HepG2 (cell line): Measurements from ENCODE around the gene SETD1B. TPM values are rescaled to one million over a fixed set of nuclear protein-coding genes. Genes with fewer than 3 reads are reported as not detected.

Source experiments
- ATAC-seq: fragments of 200-7000 bp; cut with Tn5 transposase; 3 replicates; pipeline ENCODE4 v1.9.1; 2020; ENCODE audit warnings: mild to moderate bottlenecking, moderate library complexity
- BruUV-seq: library from RNA; stranded (reverse); fragments of 400-500 nt; replicated peaks from 2 replicates; lab custom pipeline; 2021; lab: Mats Ljungman, UMichigan
- CTCF ChIA-PET: fragments of 300-600 bp; formaldehyde crosslinking; extraction: SDS; loops from one replicate; lab custom pipeline; 2021; ENCODE audit warnings: low total read pairs, inconsistent platforms, low intra/inter-chr PET ratio; lab: Yijun Ruan, JAX
- POLR2A ChIA-PET: fragments of 350-600 bp; sonication (Branson Sonifier 250); formaldehyde crosslinking; loops from one replicate; lab custom pipeline; 2020; ENCODE audit warnings: antibody characterized with exemption, inconsistent platforms; lab: Yijun Ruan, JAX
- DNase-seq: peaks from one replicate; pipeline ENCODE4 v3.0.0-alpha.2; 2015; ENCODE audit warnings: low spot score
- FAIRE-seq: peaks from 3 replicates; lab custom pipeline; 2011; peaks lifted over from hg19 to GRCh38; lab: Jason Lieb, UNC
- H2AFZ ChIP-seq: one replicate; pipeline ENCODE4 v1.6.1; 2011; ENCODE audit warnings: low read length, inconsistent platforms
- H3K27ac ChIP-seq: fragments of 300-600 bp; 3 replicates; pipeline ENCODE4 v1.8.0; 2011; ENCODE audit warnings: mixed run types, mild to moderate bottlenecking, mixed read lengths, low read length, inconsistent platforms; ENCODE audit not compliant: insufficient read depth; ENCODE audit errors: extremely low read length
- H3K27me3 ChIP-seq, 2 experiments: fragments of 200-600 bp in 1 of 2; 2 replicates in 1 of 2; 3 replicates in 1 of 2; pipeline versions ENCODE4 v1.6.0 to v1.8.0; 2011; ENCODE audit warnings: low read length in 2 of 2, mild to moderate bottlenecking in 2 of 2, moderate library complexity in 2 of 2, inconsistent platforms in 1 of 2; ENCODE audit not compliant: insufficient read depth in 2 of 2, control insufficient read depth in 1 of 2
- H3K36me3 ChIP-seq, 2 experiments: fragments of 200-600 bp in 1 of 2; replicated peaks in 1 of 2; 2 replicates in 1 of 2; 3 replicates in 1 of 2; pipeline versions ENCODE4 v1.5.1 to v1.8.0; 2011; ENCODE audit warnings: low read length in 2 of 2, inconsistent platforms in 1 of 2; ENCODE audit not compliant: insufficient read depth in 2 of 2, control insufficient read depth in 1 of 2
- H3K4me1 ChIP-seq: 2 replicates; pipeline ENCODE4 v1.5.1; 2012; ENCODE audit warnings: low read length, inconsistent platforms; ENCODE audit not compliant: insufficient read depth
- H3K4me2 ChIP-seq: 2 replicates; pipeline ENCODE4 v1.6.0; 2011; ENCODE audit warnings: low read depth, low read length, inconsistent platforms
- H3K4me3 ChIP-seq, 3 experiments: fragments of 200-600 bp in 1 of 3; sonication (generic), shearing (Covaris generic) in 1 of 3; replicated peaks in 1 of 3; 2 replicates each; pipeline ENCODE4 v1.5.1; 2011 to 2016; ENCODE audit warnings: low read length in 3 of 3, inconsistent platforms in 2 of 3, low read depth in 2 of 3, mild to moderate bottlenecking in 2 of 3, control low read depth in 1 of 3, mixed read lengths in 1 of 3; ENCODE audit not compliant: insufficient read depth in 1 of 3
- H3K79me2 ChIP-seq: one replicate; pipeline ENCODE4 v1.6.1; 2011; ENCODE audit warnings: low read length, inconsistent platforms; ENCODE audit not compliant: insufficient read depth
- H3K9ac ChIP-seq: 2 replicates; pipeline ENCODE4 v1.6.0; 2011; ENCODE audit warnings: mild to moderate bottlenecking, low read depth, low read length, inconsistent platforms; ENCODE audit not compliant: insufficient read depth
- H3K9me3 ChIP-seq: 2 replicates; pipeline ENCODE4 v1.5.1; 2012; ENCODE audit warnings: mild to moderate bottlenecking, low read length
- H4K20me1 ChIP-seq: 2 replicates; pipeline ENCODE4 v1.6.0; 2011; ENCODE audit warnings: inconsistent platforms, mild to moderate bottlenecking, low read length, moderate library complexity; ENCODE audit not compliant: insufficient read depth
- AGO2 ChIP-seq: fragments of 200-400 bp; formaldehyde crosslinking; optimal IDR thresholded peaks from 2 replicates; pipeline ENCODE3; 2017; ENCODE audit warnings: mild to moderate bottlenecking, low read depth, low read length, moderate library complexity
- GMEB1 ChIP-seq: sonication (generic); formaldehyde crosslinking; IDR thresholded peaks from 2 replicates; pipeline ENCODE4 v1.5.1; 2020; ENCODE audit warnings: missing genetic modification reagents, mild to moderate bottlenecking, borderline replicate concordance
- GPBP1L1 ChIP-seq: sonication (generic); formaldehyde crosslinking; IDR thresholded peaks from 2 replicates; pipeline ENCODE4 v1.5.0; 2020; ENCODE audit warnings: mild to moderate bottlenecking, missing genetic modification reagents
- HMG20B ChIP-seq: conservative IDR thresholded peaks from 2 replicates; pipeline ENCODE4 v1.6.1; 2016; ENCODE audit warnings: missing genetic modification reagents, missing compliant biosample characterization
- HNRNPK ChIP-seq: fragments of 200-400 bp; formaldehyde crosslinking; IDR thresholded peaks from 2 replicates; pipeline ENCODE4 v1.6.1; 2018; ENCODE audit warnings: low read length, low read depth, moderate library complexity, mild to moderate bottlenecking; ENCODE audit not compliant: poor library complexity, severe bottlenecking
- MLLT10 ChIP-seq: sonication (generic); formaldehyde crosslinking; IDR thresholded peaks from 2 replicates; pipeline ENCODE4 v1.4.0; 2020; ENCODE audit warnings: missing genetic modification reagents
- RBFOX2 ChIP-seq: fragments of 200-400 bp; formaldehyde crosslinking; IDR thresholded peaks from 2 replicates; pipeline ENCODE4 v1.6.1; 2017; ENCODE audit warnings: low read depth, mild to moderate bottlenecking, low read length
- TFE3 ChIP-seq: IDR thresholded peaks from 2 replicates; pipeline ENCODE4 v1.6.1; 2016
- ZBTB34 ChIP-seq: sonication (generic); formaldehyde crosslinking; IDR thresholded peaks from 2 replicates; pipeline ENCODE4 v1.8.0; 2022; ENCODE audit warnings: mild to moderate bottlenecking, missing genetic modification reagents
- ZNF12 ChIP-seq: sonication (generic); formaldehyde crosslinking; IDR thresholded peaks from 2 replicates; pipeline ENCODE4 v1.5.0; 2020; ENCODE audit warnings: missing genetic modification reagents
- ZNF550 ChIP-seq: sonication (generic); formaldehyde crosslinking; IDR thresholded peaks from 2 replicates; pipeline ENCODE4 v1.4.0; 2020; ENCODE audit warnings: mild to moderate bottlenecking, missing genetic modification reagents, borderline replicate concordance
- ZNF572 ChIP-seq: sonication (generic); formaldehyde crosslinking; IDR thresholded peaks from 2 replicates; pipeline ENCODE4 v1.5.1; 2020; ENCODE audit warnings: mild to moderate bottlenecking, missing genetic modification reagents
- ZNF576 ChIP-seq: sonication (generic); formaldehyde crosslinking; IDR thresholded peaks from 2 replicates; pipeline ENCODE4 v1.4.0; 2020; ENCODE audit warnings: mild to moderate bottlenecking, missing genetic modification reagents
- WGBS: methylation state at CpG from one replicate; pipeline ENCODE4 v1.1.6; 2017; ENCODE audit warnings: low lambda C conversion rate; 5-methylcytosine and 5-hydroxymethylcytosine counted together
- in situ Hi-C: cut with HindIII; loops from 2 replicates; pipeline ENCODE4 v1.10.0; 2017; ENCODE audit warnings: low pct_unique_long_range_greater_than_20kb; ENCODE audit not compliant: extremely low pct_ligation_motif_present
- intact Hi-C: fragments of 100-400 bp; cut with micrococcal nuclease; formaldehyde crosslinking; loops from one replicate; pipeline ENCODE4 v1.10.0; 2022; ENCODE audit not compliant: unreplicated experiment
- polyA plus RNA-seq, 8 experiments: library from polyadenylated mRNA; depleted of rRNA in 3 of 8; stranded (reverse) in 7 of 8; unstranded in 1 of 8; fragments of >200 nt; fragmentation: Illumina TruSeq in 4 of 8; extraction: Trizol in 4 of 8; gene quantifications; 2 replicates each; pipeline versions ENCODE4 v1.2.1 to v1.2.3, GENCODE V29; 2011 to 2016; ENCODE audit warnings: low read depth in 4 of 8, missing spikeins in 1 of 8, mixed read lengths in 1 of 8; ENCODE audit not compliant: insufficient read depth in 1 of 8
- total RNA-seq, 5 experiments: library from RNA; depleted of rRNA; stranded (reverse); fragments of >200 nt; fragmentation: Illumina TruSeq; extraction: Trizol; gene quantifications; 2 replicates each; pipeline ENCODE4 v1.2.3, GENCODE V29; 2016; ENCODE audit warnings: low read depth in 1 of 5

Gene SETD1B
- total and polyA plus RNA-seq, 2 of the 13 experiments (the other 11 are each of a cell fraction or from before 2014, with no cell fraction given) = 1.1 to 1.4 TPM

GRCh38 chr12:121822393-121823100 is 18.7 kb downstream of the SETD1B start:
- TF ChIP-seq ZNF572 (CRISPR knock-in tag) = no peak
- peak; percentile 42 for TF ChIP-seq AGO2
- no peak for TF ChIP-seq ZNF550 (CRISPR knock-in tag)
- TF ChIP-seq ZNF576 (CRISPR knock-in tag) = no peak
- TF ChIP-seq HNRNPK = peak; percentile 7
- TF ChIP-seq ZBTB34 (CRISPR knock-in tag) = no peak
- TF ChIP-seq GMEB1 = no peak
- no peak for TF ChIP-seq HMG20B (CRISPR knock-in tag)
- TF ChIP-seq TFE3 = no peak
- no peak for TF ChIP-seq MLLT10 (CRISPR knock-in tag)
- TF ChIP-seq GPBP1L1 = no peak
- TF ChIP-seq ZNF12 (CRISPR knock-in tag) = no peak
- peak; percentile 40; the same call in 1 of the 2 replicates for TF ChIP-seq RBFOX2
- BruUV-seq = no TSS peak
- H3K9ac ChIP-seq = no peak overlapping the region
- WGBS = 96% methylated on average over 26 of the region's 39 CpGs
- no peak overlapping the region for H3K4me3 ChIP-seq
- H3K79me2 ChIP-seq = no peaks in the 10 kb centered on the region
- H3K27ac ChIP-seq = no peak overlapping the region
- H3K4me1 ChIP-seq = no peaks in the 10 kb centered on the region
- H3K27me3 ChIP-seq = no peaks in the 10 kb centered on the region
- H2AFZ ChIP-seq = no peak overlapping the region
- H3K4me2 ChIP-seq = no peak overlapping the region
- POLR2A ChIA-PET = interaction anchor here (1.0 to 1.2 kb wide), 2 partner anchors 26 to 28 kb away, joined by 3 to 4 read pairs; no protein-coding TSS in a partner anchor
- in situ Hi-C loops = no loop called here
- DNase-seq (no peak), ATAC-seq (peak; percentile 17), FAIRE-seq (no peak)
- H3K36me3 ChIP-seq = peaks cover 22 to 41% of the 10 kb centered on the region in 2 experiments
- intact Hi-C loops = no loop called here
- CTCF ChIA-PET = interaction anchor here (1.2 kb wide), 1 partner anchor 66 kb away, joined by 6 read pairs; the partner anchor contains the start of gene PSMD9
- H4K20me1 ChIP-seq = no peaks in the 10 kb centered on the region
- H3K9me3 ChIP-seq = no peaks in the 10 kb centered on the region
